ENCODE data around the gene KATNAL1.
A peak's percentile ranks its signal among the peaks of the same experiment; 100 is the strongest.

The KATNAL1 gene

DNA sequence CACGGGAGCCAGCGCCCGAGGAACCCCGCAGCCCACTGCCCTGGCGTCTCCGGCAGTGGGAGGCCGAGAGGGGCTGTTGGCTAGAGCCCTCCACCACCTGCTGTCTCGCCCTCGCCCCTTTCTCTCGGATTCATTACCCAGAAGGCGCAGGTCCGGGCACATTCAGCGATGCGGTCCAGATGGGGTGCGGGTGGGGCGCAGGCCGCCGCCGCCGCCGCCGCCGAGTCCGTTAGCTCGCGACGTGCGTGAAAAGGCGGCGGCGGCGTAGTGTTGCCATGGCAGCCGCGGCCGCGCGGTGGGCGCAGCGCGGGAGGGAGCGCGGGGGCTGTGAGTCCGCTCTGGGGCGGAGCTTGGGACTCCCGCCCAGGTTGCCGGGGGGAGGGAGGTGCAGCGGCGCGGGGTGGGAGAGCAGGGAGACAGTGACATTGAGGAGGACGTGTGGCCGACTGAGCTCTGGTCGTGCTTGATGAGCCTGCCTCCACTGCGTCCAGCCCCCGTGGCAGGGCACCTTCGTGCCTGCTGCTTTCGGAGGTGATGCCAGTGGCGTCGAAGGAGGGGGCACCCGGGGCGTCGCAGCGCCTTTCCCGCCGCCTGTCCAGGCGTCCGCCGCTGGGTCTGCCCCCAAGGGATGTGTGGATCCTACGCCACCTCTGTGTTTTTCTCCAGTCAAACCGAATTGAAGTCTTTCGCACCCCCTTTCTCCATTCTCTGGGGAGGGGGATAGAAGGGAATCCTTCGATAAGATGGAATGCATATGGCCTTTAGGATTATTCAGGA is at the start of gene KATNAL1:
KATNAL1 (minus strand) TSS at position 358 of the 777 bp plus-strand sequence. CDS start 23,774 bp downstream, outside the sequence.
- DNase-seq (ENCODE audit: low spot score) = peak; percentile 90

GRCh38 chr13:30355839-30356238 is 48.5 kb upstream of the KATNAL1 start:
- DNase-seq (ENCODE audit: low spot score) = no peak

GRCh38 chr13:30355384-30355699 is 48.0 kb upstream of the KATNAL1 start:
- DNase-seq (ENCODE audit: low spot score) = no peak

- DNase-seq (ENCODE audit: low spot score) = no peak
These were observed 47.4 kb upstream of the KATNAL1 start for GRCh38 chr13:30354493-30355383.

DNA sequence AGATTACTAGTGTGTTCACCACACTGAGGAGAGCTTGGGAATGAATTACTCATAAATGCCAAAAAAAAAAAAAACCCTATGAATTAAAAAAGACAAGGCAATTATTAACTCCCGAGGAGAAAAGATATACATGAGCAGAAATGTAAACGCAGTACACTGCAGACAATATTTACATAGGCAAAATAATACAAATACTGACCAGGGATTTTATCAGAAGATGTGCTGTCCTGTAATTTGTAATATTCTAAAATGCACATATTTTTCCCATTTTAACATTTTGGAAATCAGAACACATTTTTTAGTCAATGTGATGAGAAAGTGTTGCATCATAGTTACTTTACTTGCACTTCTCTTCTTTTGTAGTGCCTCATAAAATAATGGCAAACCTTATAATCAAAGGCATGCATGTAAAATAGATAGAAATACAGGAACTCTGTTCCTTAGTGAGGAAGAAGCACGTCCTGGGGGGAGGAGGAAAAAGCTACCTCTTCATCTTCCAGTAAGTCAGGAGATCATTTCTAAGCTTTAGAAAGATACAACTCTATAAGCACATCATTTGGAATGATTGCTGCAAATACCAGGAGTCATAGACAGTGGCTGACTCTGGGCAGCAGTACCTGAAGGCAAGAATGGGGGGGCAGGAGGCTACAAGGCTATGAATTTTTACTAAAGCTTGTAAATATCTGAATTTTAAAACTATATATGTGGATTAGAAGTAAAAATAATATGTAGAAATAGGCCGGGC is 46.3 kb upstream of the KATNAL1 start:
- DNase-seq (ENCODE audit: low spot score) = no peak

GRCh38 chr13:30353060-30353459 is 45.7 kb upstream of the KATNAL1 start:
- no peak for DNase-seq (ENCODE audit: low spot score)

DNA sequence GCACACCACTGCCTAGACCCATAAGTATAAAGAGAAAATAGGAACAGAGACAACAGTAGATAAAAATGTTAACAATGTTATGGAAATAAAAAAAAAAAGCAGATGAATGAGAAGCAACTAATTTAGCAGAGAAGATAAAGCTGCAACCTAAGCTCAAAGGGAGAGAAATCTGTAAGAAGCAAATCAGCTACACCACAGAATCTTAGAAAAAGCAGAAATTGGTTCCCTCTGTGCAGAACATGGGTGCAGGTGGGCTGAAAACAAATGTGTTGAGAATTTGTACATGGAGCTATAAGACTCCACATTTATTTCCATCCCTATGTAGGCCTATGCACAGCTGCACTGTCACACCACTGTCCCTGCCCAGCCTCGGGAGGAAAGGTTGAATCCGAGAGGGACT is 44.8 kb upstream of the KATNAL1 start:
- no peak for DNase-seq (ENCODE audit: low spot score)

DNA sequence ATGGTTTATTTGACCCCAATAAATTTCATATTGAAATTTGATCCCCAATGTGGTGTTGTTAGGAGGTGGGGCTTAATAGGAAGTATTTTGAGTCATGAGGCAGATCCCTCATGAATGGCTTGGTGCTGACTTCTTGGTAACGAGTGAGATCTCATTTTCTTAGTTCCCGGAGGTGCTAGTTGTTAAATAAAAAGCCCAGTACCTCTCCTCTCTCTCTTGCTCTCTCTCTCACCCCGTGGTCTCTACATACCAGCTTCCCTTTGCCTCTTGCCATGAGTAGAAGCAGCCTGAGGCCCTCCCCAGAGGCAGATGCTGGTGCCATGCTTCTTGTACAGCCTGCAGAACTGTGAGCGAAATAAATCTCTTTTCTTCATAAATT is 39.4 kb upstream of the KATNAL1 start:
- DNase-seq (ENCODE audit: low spot score) = no peak

DNA sequence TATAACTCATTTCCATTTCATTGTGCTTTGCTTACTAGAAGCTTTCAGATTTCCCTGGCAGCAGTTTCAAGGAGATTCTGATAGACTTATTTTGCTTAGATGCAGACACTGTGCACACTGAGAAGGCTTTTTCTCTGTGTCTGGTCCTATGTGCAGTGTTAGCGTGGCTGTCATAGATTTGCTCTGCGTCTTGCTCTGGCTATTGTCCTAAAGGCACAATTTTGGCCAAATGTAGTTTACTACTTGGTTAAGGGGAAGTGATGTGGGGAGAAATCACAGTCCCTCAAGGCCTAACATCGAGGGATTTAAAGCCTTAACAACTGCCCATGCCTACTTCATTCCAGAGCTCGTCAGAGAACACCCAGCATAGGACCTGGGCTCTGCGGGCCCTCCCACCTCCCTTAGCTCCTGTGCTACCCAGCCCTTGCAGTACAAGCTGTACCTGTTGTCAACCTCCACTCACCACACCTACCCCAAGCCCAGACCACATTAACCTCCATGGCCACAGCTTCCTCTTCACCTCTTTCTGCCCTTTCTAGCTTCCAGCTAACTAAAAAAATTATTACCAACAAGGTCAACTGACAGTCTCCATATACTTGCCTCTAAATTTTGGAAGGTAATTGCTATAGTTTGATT is 38.9 kb upstream of the KATNAL1 start:
- no peak for DNase-seq (ENCODE audit: low spot score)

- no peak for DNase-seq (ENCODE audit: low spot score)
These were observed 38.2 kb upstream of the KATNAL1 start for GRCh38 chr13:30345426-30346100.

GRCh38 chr13:30341815-30342570 is 34.6 kb upstream of the KATNAL1 start:
- peak; percentile 87 for DNase-seq (ENCODE audit: low spot score)

DNA sequence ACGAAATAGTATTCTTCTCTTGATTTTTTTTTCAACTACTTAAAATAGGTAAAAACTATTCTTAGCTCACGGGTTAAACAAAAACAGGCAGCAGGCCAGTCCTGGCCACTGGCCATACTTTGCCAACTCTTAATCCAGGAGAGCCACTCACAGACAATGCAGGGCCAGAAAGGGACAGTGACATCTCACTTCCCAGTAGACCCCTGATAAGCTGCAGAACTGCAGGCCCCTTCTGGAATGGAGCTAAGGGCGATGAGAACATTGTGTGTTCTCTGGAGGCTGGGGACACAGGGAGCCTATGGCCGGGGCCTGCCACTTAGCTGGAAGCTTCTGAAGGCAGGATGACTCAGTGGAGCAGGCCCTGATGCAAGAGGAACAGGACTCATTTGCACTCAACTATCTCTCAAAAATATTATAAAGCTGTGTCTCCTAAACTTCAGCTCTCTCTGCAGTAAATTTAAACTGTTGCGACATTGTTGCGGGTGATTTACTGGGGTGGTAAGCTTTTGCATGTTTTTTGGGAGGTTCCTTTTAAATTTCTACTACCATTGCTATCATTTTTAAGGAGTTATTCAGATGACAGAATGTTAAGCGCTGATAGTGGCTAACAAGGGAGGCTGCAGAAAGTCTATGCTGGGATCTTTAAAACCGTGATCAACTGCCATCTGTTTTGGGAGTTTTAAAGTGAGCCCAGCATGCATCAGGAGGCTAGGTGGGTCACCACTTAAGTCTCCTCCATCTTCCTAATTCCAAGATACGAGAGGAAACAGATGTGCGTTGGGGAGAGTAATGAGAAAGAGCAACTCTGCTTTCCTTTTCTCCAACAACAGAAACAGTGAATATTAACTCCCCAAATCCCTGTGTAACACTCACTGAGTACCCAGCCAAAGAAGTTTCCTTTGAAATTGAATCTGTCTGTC is 33.2 kb upstream of the KATNAL1 start:
- peak; percentile 90 for DNase-seq (ENCODE audit: low spot score)

- no peak for DNase-seq (ENCODE audit: low spot score)
These were observed 32.5 kb upstream of the KATNAL1 start for GRCh38 chr13:30339738-30340330.

DNA sequence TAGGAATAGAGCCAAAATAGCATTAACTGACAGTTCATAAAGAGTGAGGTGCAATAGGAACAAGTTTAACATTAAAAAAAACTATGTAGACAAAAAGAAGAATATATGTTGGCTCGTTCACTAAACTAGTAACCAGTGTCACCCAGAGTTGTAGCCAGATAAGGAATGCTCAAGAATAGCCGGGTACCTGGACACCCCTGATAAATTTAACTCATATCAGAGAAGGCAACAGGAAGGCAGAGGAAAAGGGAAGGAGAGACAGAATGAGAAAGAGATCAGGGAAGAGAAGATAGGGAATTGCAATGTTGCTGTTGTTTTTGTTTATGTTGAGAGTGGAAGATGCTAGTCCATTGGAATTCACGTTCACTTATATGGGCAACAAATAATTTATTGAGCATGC is 31.6 kb upstream of the KATNAL1 start:
- DNase-seq (ENCODE audit: low spot score) = no peak

- peak; percentile 44 for DNase-seq (ENCODE audit: low spot score)
These were observed 31.0 kb upstream of the KATNAL1 start for GRCh38 chr13:30338331-30338851.

DNA sequence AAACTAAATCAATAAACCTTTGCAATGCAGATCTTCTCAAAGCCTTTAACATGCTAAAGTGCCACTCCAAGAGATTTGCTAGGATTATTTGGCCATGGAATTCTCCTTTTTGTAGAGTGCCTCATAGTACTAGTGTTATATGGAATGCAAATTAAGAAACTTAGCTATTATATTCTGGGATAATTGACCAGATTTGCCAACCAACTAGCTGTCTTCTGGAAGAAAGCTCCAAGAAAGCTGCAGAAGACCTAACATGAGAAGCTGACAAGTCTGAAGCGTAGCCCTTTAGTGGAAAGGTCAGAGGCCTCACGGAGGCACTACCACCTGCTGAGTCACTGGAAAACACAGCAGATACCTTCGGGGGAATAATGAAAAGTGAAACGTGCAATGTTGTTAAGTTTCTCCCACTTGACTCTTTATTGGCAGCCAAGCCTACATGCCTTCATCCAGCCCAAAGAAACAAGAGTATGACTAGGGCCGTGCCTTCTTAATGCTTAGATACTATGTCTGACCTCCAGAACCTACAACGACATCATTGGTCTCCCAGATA is 29.8 kb upstream of the KATNAL1 start:
- no peak for DNase-seq (ENCODE audit: low spot score)

- no peak for DNase-seq (ENCODE audit: low spot score)
These were observed 27.5 kb upstream of the KATNAL1 start for GRCh38 chr13:30334663-30335386.

- no peak for DNase-seq (ENCODE audit: low spot score)
These were observed 26.3 kb upstream of the KATNAL1 start for GRCh38 chr13:30333616-30334015.

Measured in GM03348 (cell line).